Naive thymus-derived CD8-positive, alpha-beta T cell (primary cell): ENCODE results near the gene JMJD7. TPM values are rescaled to one million over a fixed set of nuclear protein-coding genes. Genes with fewer than 3 reads are reported as not detected.
A peak's percentile ranks its signal among the peaks of the same experiment; 100 is the strongest.

Experiments used
- ATAC-seq, 2 donors: fragments of 150-1000 bp; cut with Tn5 transposase in 1 of 2; sonication (Bioruptor Pico), chemical (Tn5 transposase) in 1 of 2; 1 replicate in 1 of 2; 2 replicates in 1 of 2; pipeline ENCODE4 v1.10.0; 2021; ENCODE audit warnings: mild to moderate bottlenecking in 2 of 2, moderate library complexity in 2 of 2
- POLR2A ChIA-PET: fragments of 350-600 bp; sonication (Branson Sonifier 250); formaldehyde crosslinking; loops from one replicate; lab custom pipeline; 2021; ENCODE audit warnings: antibody characterized with exemption; lab: Charles Lee
- DNase-seq, 10 donors: peaks; one replicate each; pipeline versions ENCODE4 v3.0.0 to v3.0.0-alpha.2; 2020 to 2022
- H3K27ac Mint-ChIP-seq, 10 donors: one replicate each; pipeline ENCODE4 v1.8.0; 2020 to 2022; ENCODE audit warnings: mild to moderate bottlenecking in 10 of 10, mixed read lengths in 10 of 10, moderate library complexity in 4 of 10, inconsistent platforms in 1 of 10
- H3K27me3 Mint-ChIP-seq, 5 donors: one replicate each; pipeline ENCODE4 v1.8.0; 2021 to 2022; ENCODE audit warnings: mixed read lengths in 5 of 5
- H3K36me3 Mint-ChIP-seq, 3 donors: one replicate each; pipeline ENCODE4 v1.8.0; 2020 to 2022; ENCODE audit warnings: mixed read lengths in 3 of 3, mild to moderate bottlenecking in 2 of 3, inconsistent platforms in 1 of 3
- H3K4me1 Mint-ChIP-seq, 4 donors: one replicate each; pipeline ENCODE4 v1.8.0; 2021 to 2022; ENCODE audit warnings: mixed read lengths in 4 of 4
- H3K4me3 Mint-ChIP-seq, 10 donors: one replicate each; pipeline ENCODE4 v1.8.0; 2020 to 2022; ENCODE audit warnings: mild to moderate bottlenecking in 10 of 10, mixed read lengths in 10 of 10, moderate library complexity in 6 of 10, inconsistent platforms in 1 of 10
- H3K9me3 Mint-ChIP-seq, 9 donors: one replicate each; pipeline ENCODE4 v1.8.0; 2020 to 2022; ENCODE audit warnings: mixed read lengths in 9 of 9, mild to moderate bottlenecking in 3 of 9, inconsistent platforms in 1 of 9, moderate library complexity in 1 of 9
- polyA plus RNA-seq, 3 donors: library from polyadenylated mRNA; unstranded; fragments of 300-500 nt; fragmentation: Illumina TruSeq; gene quantifications; one replicate each; pipeline ENCODE4 v1.2.3, GENCODE V29; 2021
- total RNA-seq, 8 experiments: library from RNA in 2 of 8; stranded (reverse) in 2 of 8; gene quantifications; one replicate each; pipeline ENCODE4 v1.2.3 and lab custom pipeline; 2021 to 2026

JMJD7 gene
- total and polyA plus RNA-seq, 5 experiments from 2014 or later = 19.1 to 81.4 (median 22.6) TPM

GRCh38 chr15:41860049-41860828, 32.3 kb downstream of the JMJD7 start:
- H3K36me3 Mint-ChIP-seq = no peaks in the 10 kb centered on the region
- H3K4me3 Mint-ChIP-seq = no peak overlapping the region
- H3K27me3 Mint-ChIP-seq = no peaks in the 10 kb centered on the region
- DNase-seq = no peak
- POLR2A ChIA-PET = no interaction called here
- no peaks in the 10 kb centered on the region for H3K9me3 Mint-ChIP-seq
- ATAC-seq = no peak
- H3K27ac Mint-ChIP-seq = peak overlapping the region in 2 of 10 donors; percentile 37 to 63
- H3K4me1 Mint-ChIP-seq = peaks cover 4 to 17% (median 8%) of the 10 kb centered on the region in 4 donors

- peak overlapping the region in 1 of 10 donors; percentile 41 for H3K27ac Mint-ChIP-seq
- ATAC-seq (no peak), DNase-seq (no peak)
- no peak overlapping the region for H3K4me3 Mint-ChIP-seq
- H3K9me3 Mint-ChIP-seq = no peaks in the 10 kb centered on the region
- POLR2A ChIA-PET = interaction anchor here (1.2 to 1.5 kb wide), 4 partner anchors 8 to 29 kb away, joined by 3 read pairs; no protein-coding TSS in a partner anchor
- H3K4me1 Mint-ChIP-seq = peaks cover 4 to 17% (median 8%) of the 10 kb centered on the region in 4 donors
- no peaks in the 10 kb centered on the region for H3K27me3 Mint-ChIP-seq
- no peaks in the 10 kb centered on the region for H3K36me3 Mint-ChIP-seq
Observed at GRCh38 chr15:41861736-41862356, 34.0 kb downstream of the JMJD7 start.

DNA sequence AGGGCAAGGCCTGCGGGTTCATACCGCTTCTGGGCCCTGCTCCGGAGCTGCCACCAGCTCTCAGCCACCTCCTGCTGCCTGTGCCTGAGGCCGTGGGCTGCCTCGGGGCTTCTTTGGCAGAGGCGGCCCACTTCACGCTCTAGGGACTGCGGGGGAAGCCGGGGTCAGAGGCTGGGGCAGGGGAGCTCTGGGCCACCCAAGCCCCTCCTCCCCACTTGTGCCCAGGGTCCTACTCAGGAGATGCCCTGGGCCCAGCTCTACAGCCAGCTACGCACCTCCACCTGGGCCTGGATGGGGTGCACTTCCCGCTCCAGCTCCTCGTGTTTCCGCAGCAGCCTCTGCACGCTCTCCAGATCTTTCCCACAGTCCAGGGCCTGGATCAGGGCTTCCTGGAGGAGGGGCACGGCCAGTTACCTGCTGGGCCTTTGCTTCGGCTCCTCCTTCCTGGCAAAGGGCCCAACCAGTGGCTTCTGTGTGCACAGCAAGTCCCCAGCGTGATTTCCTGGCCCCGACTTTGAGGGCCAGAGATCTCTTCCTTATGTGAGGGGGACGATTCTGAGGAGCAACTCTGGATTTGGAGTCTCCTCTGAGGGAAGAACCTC, 34.7 kb downstream of the JMJD7 start:
- Mint-ChIP-seq H3K27me3 (no peaks in the 10 kb centered on the region), H3K27ac (peak overlapping the region in 3 of 10 donors; percentile 52 to 80 (median 69)), H3K4me3 (no peak overlapping the region), H3K4me1 (peaks cover 5 to 17% (median 9%) of the 10 kb centered on the region in 4 donors), H3K9me3 (no peaks in the 10 kb centered on the region), H3K36me3 (no peaks in the 10 kb centered on the region)
- POLR2A ChIA-PET = interaction anchor here (1.2 to 1.5 kb wide), 4 partner anchors 8 to 30 kb away, joined by 3 read pairs; no protein-coding TSS in a partner anchor
- peak in 1 of 10 donors; percentile 19 for DNase-seq
- ATAC-seq = no peak

DNA sequence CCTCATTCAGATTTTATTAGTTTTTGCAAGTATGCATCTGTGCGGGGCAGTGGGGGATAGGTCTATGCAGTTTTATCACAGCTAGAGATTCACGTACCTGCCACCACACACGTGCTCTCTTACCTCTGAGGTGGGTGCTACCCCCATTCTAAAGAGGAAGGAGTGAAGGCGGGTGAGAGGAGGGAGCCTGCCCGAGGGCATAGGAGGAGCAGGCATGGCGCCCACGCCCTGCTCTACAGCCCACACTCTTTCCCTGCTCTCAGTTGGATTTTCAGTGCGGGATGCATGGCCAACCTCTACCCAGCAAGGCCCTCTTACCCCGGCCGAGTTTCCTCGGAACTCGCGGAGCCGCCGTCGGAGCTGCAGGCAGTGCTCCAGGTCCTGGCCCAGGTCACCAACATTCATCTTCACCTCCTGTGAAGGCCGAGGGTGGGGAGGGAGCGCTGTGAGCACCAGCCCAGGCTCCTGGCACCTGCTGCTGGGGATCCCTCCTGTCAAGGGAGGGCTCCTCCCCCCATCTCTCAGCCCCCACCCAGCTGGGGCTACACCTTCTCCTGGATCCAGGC, 37.7 kb downstream of the JMJD7 start:
- ATAC-seq (no peak), DNase-seq (no peak)
- Mint-ChIP-seq H3K4me1 (peaks cover 2 to 13% (median 10%) of the 10 kb centered on the region in 4 donors), H3K27ac (no peak overlapping the region), H3K27me3 (no peaks in the 10 kb centered on the region), H3K36me3 (no peaks in the 10 kb centered on the region), H3K4me3 (no peak overlapping the region), H3K9me3 (no peaks in the 10 kb centered on the region)
- POLR2A ChIA-PET = no interaction called here

DNA sequence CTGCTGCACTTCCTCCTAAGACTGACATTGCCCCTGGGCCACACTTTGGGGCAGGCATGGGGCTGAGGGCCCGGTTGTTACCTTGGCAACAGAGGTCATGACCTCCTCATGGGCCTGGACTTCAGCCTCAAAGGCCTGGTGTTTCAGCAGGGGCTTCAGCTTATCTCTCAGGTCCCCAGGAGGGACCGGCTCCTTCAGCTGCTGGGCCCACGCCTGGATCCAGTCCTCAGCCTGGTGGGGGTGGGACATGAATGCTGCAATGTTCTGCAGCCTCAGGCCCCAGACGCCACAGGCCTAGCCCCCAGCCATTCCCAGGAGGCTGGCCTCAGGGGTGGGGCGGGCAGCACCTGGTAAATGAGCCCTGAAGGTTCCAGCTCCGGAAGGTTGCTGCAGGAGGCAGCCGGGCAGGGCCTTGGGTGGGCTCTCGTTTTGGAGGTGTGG, 38.4 kb downstream of the JMJD7 start:
- POLR2A ChIA-PET = no interaction called here
- H3K27ac Mint-ChIP-seq = no peak overlapping the region
- ATAC-seq = no peak

GRCh38 chr15:41866872-41867579, 39.1 kb downstream of the JMJD7 start:
- DNase-seq (no peak), ATAC-seq (no peak)
- Mint-ChIP-seq H3K4me1 (peaks cover 4 to 19% (median 13%) of the 10 kb centered on the region in 4 donors), H3K36me3 (no peaks in the 10 kb centered on the region), H3K4me3 (no peak overlapping the region), H3K27me3 (no peaks in the 10 kb centered on the region), H3K9me3 (no peaks in the 10 kb centered on the region), H3K27ac (peak overlapping the region in 3 of 10 donors; percentile 34 to 76 (median 59))
- POLR2A ChIA-PET = no interaction called here

More for the DNA sequence above, 38.4 kb downstream of the JMJD7 start:
- H3K4me3 Mint-ChIP-seq = no peak overlapping the region
- DNase-seq = no peak
- H3K27me3 Mint-ChIP-seq = no peaks in the 10 kb centered on the region
- H3K4me1 Mint-ChIP-seq = peaks cover 4 to 16% (median 13%) of the 10 kb centered on the region in 4 donors
- no peaks in the 10 kb centered on the region for H3K9me3 Mint-ChIP-seq
- no peaks in the 10 kb centered on the region for H3K36me3 Mint-ChIP-seq

DNA sequence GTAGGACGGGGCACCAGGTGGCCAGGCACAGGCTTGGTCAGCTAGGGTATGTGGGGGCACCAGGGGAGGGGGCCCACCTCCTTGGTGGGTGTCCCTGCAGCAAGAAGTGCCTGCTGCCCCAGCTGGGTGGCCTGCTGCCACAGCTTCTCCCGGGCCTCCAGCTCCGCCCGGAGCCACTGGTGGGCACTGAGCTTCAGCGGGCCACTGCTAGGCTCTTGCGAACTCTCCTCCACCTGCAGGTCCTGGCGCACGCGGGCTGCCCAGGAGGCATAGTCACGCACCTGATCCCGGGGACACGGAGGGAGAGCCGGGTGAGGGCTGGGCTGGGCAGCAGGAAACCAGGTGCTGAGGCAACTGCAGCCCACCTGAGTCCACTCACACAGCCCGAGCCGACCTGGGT, 40.4 kb downstream of the JMJD7 start:
- Mint-ChIP-seq H3K9me3 (no peaks in the 10 kb centered on the region), H3K4me1 (peaks cover 4 to 14% (median 11%) of the 10 kb centered on the region in 4 donors), H3K27me3 (no peaks in the 10 kb centered on the region), H3K36me3 (no peaks in the 10 kb centered on the region), H3K4me3 (no peak overlapping the region), H3K27ac (peak overlapping the region in 1 of 10 donors; percentile 85)
- ATAC-seq = no peak
- no peak for DNase-seq
- POLR2A ChIA-PET = no interaction called here

- Mint-ChIP-seq H3K4me3 (peak overlapping the region in 6 of 10 donors; percentile 1 to 29 (median 12)), H3K27ac (peak overlapping the region; percentile 11 to 96 (median 91)), H3K36me3 (no peaks in the 10 kb centered on the region), H3K27me3 (no peaks in the 10 kb centered on the region), H3K4me1 (peaks cover 4 to 14% (median 12%) of the 10 kb centered on the region in 4 donors), H3K9me3 (no peaks in the 10 kb centered on the region)
- ATAC-seq (no peak), DNase-seq (no peak)
- POLR2A ChIA-PET = interaction anchor here (1.1 to 1.6 kb wide), 3 partner anchors 8 to 35 kb away, joined by 3 to 4 read pairs (median 3); no protein-coding TSS in a partner anchor
Observed at GRCh38 chr15:41869770-41870688, 42.1 kb downstream of the JMJD7 start.

DNA sequence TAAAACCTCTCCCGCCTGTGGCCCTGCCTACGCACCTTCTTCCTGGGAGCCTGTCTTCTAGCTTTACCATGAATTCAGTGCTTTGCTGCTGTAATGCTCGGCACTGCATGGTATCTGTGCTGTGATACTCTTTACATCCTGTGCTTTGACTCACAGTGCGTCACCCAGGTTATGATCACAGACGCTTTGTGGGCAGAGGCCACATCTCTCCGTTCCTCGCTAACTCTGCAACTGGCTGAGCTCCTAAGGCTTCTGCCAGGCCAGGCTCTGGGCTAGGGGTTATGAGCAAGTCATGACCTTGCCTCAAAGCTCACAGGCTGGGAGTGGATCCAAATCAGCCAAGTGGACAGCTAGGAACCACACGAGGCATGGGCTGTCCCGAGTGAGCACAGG, 42.8 kb downstream of the JMJD7 start:
- POLR2A ChIA-PET = interaction anchor here (1.1 to 1.6 kb wide), 3 partner anchors 9 to 34 kb away, joined by 3 to 4 read pairs (median 3); no protein-coding TSS in a partner anchor

DNA sequence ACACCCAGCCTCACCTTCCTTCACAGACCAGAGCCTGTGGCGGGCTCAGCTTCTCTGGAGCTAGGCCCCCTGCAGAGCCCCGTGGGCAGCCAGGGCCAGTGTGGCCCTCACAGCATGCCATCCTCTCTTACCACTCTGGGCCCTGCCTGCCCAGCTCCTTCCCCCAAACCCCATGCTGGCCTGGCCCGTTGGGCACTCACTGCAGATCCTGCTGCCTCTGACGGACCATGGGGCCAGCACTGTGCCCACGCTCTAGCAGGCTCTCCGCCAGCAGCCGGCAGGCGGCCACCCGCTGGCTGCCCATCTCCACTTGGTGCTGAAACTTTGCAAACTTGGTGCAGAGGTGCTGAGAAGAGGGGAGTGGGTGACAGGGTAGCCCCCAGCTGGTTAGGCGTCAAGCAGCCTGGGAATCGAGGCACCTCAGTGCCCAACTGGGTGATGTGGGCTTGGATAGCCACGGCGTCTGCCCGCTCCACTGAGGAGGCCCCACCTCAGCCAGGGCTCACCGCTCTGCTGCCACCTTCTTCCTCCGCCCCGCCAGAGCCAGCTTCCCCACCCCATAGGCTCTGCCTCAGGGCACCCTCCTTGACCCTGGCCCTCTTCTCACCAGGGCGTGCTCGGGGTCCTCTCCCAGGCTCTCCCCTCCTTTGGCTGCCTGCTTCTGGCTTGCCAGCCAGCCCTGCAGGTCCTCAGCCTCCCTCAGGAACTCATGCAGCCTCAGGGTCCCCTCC, 43.4 kb downstream of the JMJD7 start:
- no peaks in the 10 kb centered on the region for H3K9me3 Mint-ChIP-seq
- H3K27ac Mint-ChIP-seq = peak overlapping the region in 9 of 10 donors; percentile 11 to 96 (median 87)
- H3K4me1 Mint-ChIP-seq = peaks cover 4 to 15% (median 13%) of the 10 kb centered on the region in 4 donors
- no peaks in the 10 kb centered on the region for H3K36me3 Mint-ChIP-seq
- H3K27me3 Mint-ChIP-seq = no peaks in the 10 kb centered on the region
- DNase-seq = no peak
- ATAC-seq = no peak
- H3K4me3 Mint-ChIP-seq = no peak overlapping the region
- POLR2A ChIA-PET = interaction anchor here (1.1 to 1.6 kb wide), 3 partner anchors 10 to 33 kb away, joined by 3 to 4 read pairs (median 3); no protein-coding TSS in a partner anchor

More for the DNA sequence above, 42.8 kb downstream of the JMJD7 start:
- Mint-ChIP-seq H3K36me3 (no peaks in the 10 kb centered on the region), H3K9me3 (no peaks in the 10 kb centered on the region), H3K27ac (peak overlapping the region; percentile 11 to 96 (median 91)), H3K4me1 (peaks cover 4 to 14% (median 12%) of the 10 kb centered on the region in 4 donors), H3K4me3 (peak overlapping the region in 6 of 10 donors; percentile 1 to 29 (median 12)), H3K27me3 (no peaks in the 10 kb centered on the region)
- ATAC-seq (peak; percentile 97 to 98), DNase-seq (peak in 8 of 10 donors; percentile 19 to 75 (median 45))
